ENCODE results near the gene CTDP1. TPM values are rescaled to one million over a fixed set of nuclear protein-coding genes. Genes with fewer than 3 reads are reported as not detected.
"Not testable (repeated sequence)": the region's sequence is repeated elsewhere in the genome, so short reads cannot be mapped to it uniquely, and the experiment has no call there.

Gene CTDP1
- total and polyA plus RNA-seq, 9 of the 15 experiments (the other 6 are each of a cell fraction or from before 2014, with no cell fraction given): 0.07 to 19.2 (median 4.0) TPM

DNA sequence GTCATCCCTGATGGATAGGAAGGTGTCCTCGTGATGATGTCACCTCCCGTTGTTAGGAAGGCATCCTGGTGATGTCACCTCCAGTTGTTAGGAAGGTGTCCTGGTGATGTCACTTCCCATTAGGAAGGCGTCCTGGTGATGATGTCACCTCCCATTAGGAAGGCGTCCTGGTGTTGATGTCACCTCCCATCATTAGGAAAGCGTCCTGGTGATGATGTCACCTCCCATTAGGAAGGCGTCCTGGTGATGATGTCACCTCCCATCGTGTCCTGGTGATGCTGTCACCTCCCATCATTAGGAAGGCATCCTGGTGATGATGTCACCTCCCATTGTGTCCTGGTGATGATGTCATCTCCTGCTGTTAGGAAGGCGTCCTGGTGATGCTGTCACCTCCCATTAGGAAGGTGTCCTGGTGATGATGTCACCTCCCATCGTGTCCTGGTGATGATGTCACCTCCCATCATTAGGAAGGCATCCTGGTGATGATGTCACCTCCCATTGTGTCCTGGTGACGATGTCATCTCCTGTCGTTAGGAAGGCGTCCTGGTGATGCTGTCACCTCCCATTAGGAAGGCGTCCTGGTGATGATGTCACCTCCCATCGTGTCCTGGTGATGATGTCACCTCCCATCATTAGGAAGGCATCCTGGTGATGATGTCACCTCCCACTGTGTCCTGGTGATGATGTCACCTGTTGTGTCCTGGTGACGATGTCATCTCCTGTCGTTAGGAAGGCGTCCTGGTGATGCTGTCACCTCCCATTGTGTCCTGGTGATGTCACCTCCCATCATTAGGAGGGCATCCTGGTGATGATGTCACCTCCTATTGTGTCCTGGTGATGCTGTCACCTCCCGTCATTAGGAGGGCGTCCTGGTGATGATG lies 40.1 kb downstream of the CTDP1 start:
- FAIRE-seq; H3K27ac ChIP-seq (ENCODE audit: extremely low read depth, low read depth, low read length); H3K4me2 ChIP-seq (ENCODE audit: insufficient read depth, low read length); H3K4me1 ChIP-seq (replicated peaks in 1 of 2; ENCODE audit: control insufficient read depth in 2 of 2, insufficient read depth in 2 of 2, low read length in 2 of 2); H3K4me3 ChIP-seq; POLR2A ChIA-PET; in situ Hi-C loops (cut with MboI); H4K20me1 ChIP-seq (replicated peaks; ENCODE audit: control insufficient read depth, insufficient read depth, low read length); CTCF ChIA-PET (ENCODE audit: low intra/inter-chr PET ratio); ATAC-seq; H2AFZ ChIP-seq (ENCODE audit: low read depth, low read length); intact Hi-C loops (cut with micrococcal nuclease); H3K9ac ChIP-seq (ENCODE audit: insufficient read depth in 1 of 2, low read depth in 2 of 2, low read length in 2 of 2); DNase-seq (ENCODE audit: extremely low read depth in 1 of 4, low spot score in 3 of 4); H3K9me1 ChIP-seq (ENCODE audit: control insufficient read depth, insufficient read depth, low read length); H3K79me2 ChIP-seq (ENCODE audit: control insufficient read depth, insufficient read depth, low read length); H3K9me3 ChIP-seq (replicated peaks; ENCODE audit: control insufficient read depth, insufficient read depth, low read depth, low read length); H3K27me3 ChIP-seq (ENCODE audit: control insufficient read depth in 2 of 2, insufficient read depth in 2 of 2, low read length in 2 of 2); BruUV-seq (replicated peaks); TF ChIP-seq JUND (IDR thresholded peaks at IDR 0.05; ENCODE audit: borderline replicate concordance, low read depth, low read length); ATF1 (CRISPR knock-in tag; IDR thresholded peaks at IDR 0.05); JUN (IDR thresholded peaks at IDR 0.05; ENCODE audit: borderline replicate concordance, low read depth, low read length): not testable (repeated sequence)
- TF ChIP-seq CEBPG (CRISPR knock-in tag; IDR thresholded peaks at IDR 0.05) (0 out of 2 replicates have a peak, but pooled peaks have one; percentile 14), CEBPG (tag; conservative IDR thresholded peaks at IDR 0.05 in 1 of 2, IDR thresholded peaks at IDR 0.05 in 1 of 2) (0 out of 4 replicates have a peak, but pooled peaks of 1 of the 2 experiments have one; percentile 31), JUND (tag; IDR thresholded peaks at IDR 0.05; ENCODE audit: borderline replicate concordance, low read depth, low read length) (peak; percentile 74; the same call in 2 of the 3 replicates), ATF1 (tag; IDR thresholded peaks at IDR 0.05) (peak; percentile 81), CREB1 (IDR thresholded peaks at IDR 0.05) (peak; percentile 65), CREB1 (CRISPR knock-in tag; IDR thresholded peaks at IDR 0.05) (peak; percentile 79), CREM (IDR thresholded peaks at IDR 0.05; ENCODE audit: low read depth) (peak; percentile 24; the same call in 1 of the 2 replicates), GABPB1 (CRISPR knock-in tag; IDR thresholded peaks at IDR 0.05) (peak; percentile 24; the same call in 1 of the 2 replicates), JUNB (CRISPR knock-in tag; conservative IDR thresholded peaks at IDR 0.05) (peak; percentile 50; the same call in 1 of the 2 replicates), JUN (CRISPR knock-in tag; IDR thresholded peaks at IDR 0.05; ENCODE audit: borderline replicate concordance) (peak; percentile 97)
- TF ChIP-seq, protein P1, sequence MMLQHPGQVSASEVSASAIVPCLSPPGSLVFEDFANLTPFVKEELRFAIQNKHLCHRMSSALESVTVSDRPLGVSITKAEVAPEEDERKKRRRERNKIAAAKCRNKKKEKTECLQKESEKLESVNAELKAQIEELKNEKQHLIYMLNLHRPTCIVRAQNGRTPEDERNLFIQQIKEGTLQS (IDR thresholded peaks at IDR 0.05): peak; percentile 85
- TF ChIP-seq, protein P1 (CRISPR knock-in tag; conservative IDR thresholded peaks at IDR 0.05): not testable (repeated sequence)
- TF ChIP-seq, protein P2, sequence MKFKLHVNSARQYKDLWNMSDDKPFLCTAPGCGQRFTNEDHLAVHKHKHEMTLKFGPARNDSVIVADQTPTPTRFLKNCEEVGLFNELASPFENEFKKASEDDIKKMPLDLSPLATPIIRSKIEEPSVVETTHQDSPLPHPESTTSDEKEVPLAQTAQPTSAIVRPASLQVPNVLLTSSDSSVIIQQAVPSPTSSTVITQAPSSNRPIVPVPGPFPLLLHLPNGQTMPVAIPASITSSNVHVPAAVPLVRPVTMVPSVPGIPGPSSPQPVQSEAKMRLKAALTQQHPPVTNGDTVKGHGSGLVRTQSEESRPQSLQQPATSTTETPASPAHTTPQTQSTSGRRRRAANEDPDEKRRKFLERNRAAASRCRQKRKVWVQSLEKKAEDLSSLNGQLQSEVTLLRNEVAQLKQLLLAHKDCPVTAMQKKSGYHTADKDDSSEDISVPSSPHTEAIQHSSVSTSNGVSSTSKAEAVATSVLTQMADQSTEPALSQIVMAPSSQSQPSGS (CRISPR knock-in tag; IDR thresholded peaks at IDR 0.05): peak; percentile 89
- WGBS (ENCODE audit: insufficient coverage, low coverage, missing lambda C conversion rate): 84% methylated on average over 9 of the region's 19 CpGs
- peaks cover 55% of the 10 kb centered on the region; the same call in 2 of the 3 replicates for H3K36me3 ChIP-seq (ENCODE audit: control insufficient read depth, insufficient read depth, low read length)
